Sigmoid colon (tissue), 7 donors: ENCODE measurements around the gene ZNF79. TPM values are rescaled to one million over a fixed set of nuclear protein-coding genes. Genes with fewer than 3 reads are reported as not detected.

Source experiments
- DNase-seq: peaks from one replicate; pipeline ENCODE4 v3.0.0-alpha.2; 2019
- H3K27ac ChIP-seq, 4 donors: fragments of 200-600 bp; sonication (generic); one replicate each; pipeline ENCODE4 v1.5.1; 2016 to 2019; ENCODE audit warnings: mild to moderate bottlenecking in 1 of 4
- H3K27me3 ChIP-seq, 3 donors: fragments of 200-600 bp; sonication (generic); one replicate each; pipeline ENCODE4 v1.5.1; 2019; ENCODE audit warnings: mild to moderate bottlenecking in 1 of 3
- H3K36me3 ChIP-seq, 4 donors: fragments of 200-600 bp; sonication (generic); one replicate each; pipeline ENCODE4 v1.5.1; 2016 to 2019
- H3K4me1 ChIP-seq, 4 donors: fragments of 200-600 bp; sonication (generic); one replicate each; pipeline ENCODE4 v1.5.1; 2017 to 2019
- H3K4me3 ChIP-seq, 4 donors: fragments of 200-600 bp; sonication (generic); one replicate each; pipeline ENCODE4 v1.5.1; 2017 to 2019; ENCODE audit warnings: mild to moderate bottlenecking in 2 of 4, moderate library complexity in 1 of 4
- H3K9me3 ChIP-seq, 4 donors: fragments of 200-600 bp in 3 of 4; sonication (generic) in 3 of 4; one replicate each; pipeline versions ENCODE4 v1.5.1 to v1.6.1; 2013 to 2019
- CTCF ChIP-seq, 4 experiments: fragments of 450-650 bp in 3 of 4; fragments of 200-600 bp in 1 of 4; IDR thresholded peaks; one replicate each; pipeline ENCODE4 v1.5.1; 2016 to 2019; ENCODE audit warnings: antibody characterized with exemption in 4 of 4, mild to moderate bottlenecking in 3 of 4, moderate library complexity in 2 of 4
- EP300 ChIP-seq, 4 donors: sonication (generic); formaldehyde crosslinking; IDR thresholded peaks; one replicate each; pipeline ENCODE4 v1.6.1; 2017; ENCODE audit warnings: antibody characterized with exemption in 4 of 4
- POLR2A ChIP-seq, 2 donors: fragments of 450-650 bp; IDR thresholded peaks; one replicate each; pipeline ENCODE4 v1.6.1; 2016; ENCODE audit warnings: antibody characterized with exemption in 2 of 2, mild to moderate bottlenecking in 2 of 2, moderate library complexity in 2 of 2
- POLR2AphosphoS5 ChIP-seq, 4 donors: sonication (generic); formaldehyde crosslinking; IDR thresholded peaks; one replicate each; pipeline ENCODE4 v1.6.1; 2017; ENCODE audit warnings: antibody characterized with exemption in 4 of 4
- WGBS, 2 donors: extraction: QIAGEN DNeasy Blood & Tissue Kit; methylation state at CpG; one replicate each; pipeline ENCODE4 v1.1.7; 2013; 5-methylcytosine and 5-hydroxymethylcytosine counted together
- intact Hi-C: fragments of 100-400 bp; cut with DNase I; formaldehyde crosslinking; loops from one replicate; pipeline ENCODE4 v1.15.1; 2023
- polyA plus RNA-seq, 3 donors: library from polyadenylated mRNA; stranded (reverse); fragments of 200-250 nt; gene quantifications; one replicate each; pipeline ENCODE4 v1.2.3, GENCODE V29; 2013
- total RNA-seq, 4 donors: library from RNA; depleted of rRNA; stranded (reverse); fragments of >200 nt; gene quantifications; one replicate each; pipeline ENCODE4 v1.1.0, GENCODE V29; 2016
- donor health status: healthy with polysubstance abuse.
- donor health status: Bipolar disorder and iron deficiency.
- donor health status: healthy.

ZNF79 gene
- total and polyA plus RNA-seq, 7 donors, result 0.60 to 14.6 (median 10.9) TPM

GRCh38 chr9:127451608-127451857, 27.4 kb downstream of the ZNF79 start:
- intact Hi-C loops, result loop anchor here (1.0 to 5.0 kb wide), 3 partner anchors 27 to 224 kb away; partner anchors contain the start of genes SLC2A8 and ZNF79
- no peak for DNase-seq
- 0 to 1% methylated on average over 14 of the region's 14 CpGs for WGBS, 2 donors
- TF ChIP-seq EP300 (IDR thresholded peaks at IDR 0.05), result no peak
- no peak for TF ChIP-seq POLR2AphosphoS5 (IDR thresholded peaks at IDR 0.05)
- no peak for TF ChIP-seq CTCF (IDR thresholded peaks at IDR 0.05)
- no peak for TF ChIP-seq POLR2A (IDR thresholded peaks at IDR 0.05)
- peaks cover 17 to 52% (median 37%) of the 10 kb centered on the region in 4 donors for H3K36me3 ChIP-seq
- peaks cover 0 to 70% (median 58%) of the 10 kb centered on the region in 4 donors for H3K4me1 ChIP-seq
- peak overlapping the region; percentile 73 to 87 (median 79) for H3K4me3 ChIP-seq
- H3K27ac ChIP-seq, result peak overlapping the region; percentile 94 to 98 (median 96)
- no peaks in the 10 kb centered on the region for H3K27me3 ChIP-seq
- no peaks in the 10 kb centered on the region for H3K9me3 ChIP-seq

GRCh38 chr9:127451858-127452656, 27.9 kb downstream of the ZNF79 start:
- H3K36me3 ChIP-seq, result peaks cover 18 to 51% (median 36%) of the 10 kb centered on the region in 4 donors

GRCh38 chr9:127452691-127453090, 28.5 kb downstream of the ZNF79 start:
- Histone ChIP-seq H3K27ac (peak overlapping the region; percentile 94 to 98 (median 96)), H3K27me3 (no peaks in the 10 kb centered on the region), H3K9me3 (no peaks in the 10 kb centered on the region), H3K36me3 (peaks cover 15 to 51% (median 36%) of the 10 kb centered on the region in 4 donors), H3K4me1 (peaks cover 0 to 72% (median 58%) of the 10 kb centered on the region in 4 donors), H3K4me3 (peak overlapping the region in 3 of 4 donors; percentile 73 to 87 (median 80))
- intact Hi-C loops, result loop anchor here (5.0 kb wide), 1 partner anchor 225 kb away; no protein-coding TSS in a partner anchor
- TF ChIP-seq POLR2AphosphoS5 (IDR thresholded peaks at IDR 0.05), result peak; percentile 72 to 93 (median 85)
- TF ChIP-seq CTCF (IDR thresholded peaks at IDR 0.05), result no peak
- TF ChIP-seq EP300 (IDR thresholded peaks at IDR 0.05), result peak in 2 of 4 donors; percentile 16 to 71
- TF ChIP-seq POLR2A (IDR thresholded peaks at IDR 0.05), result no peak
- WGBS, 2 donors, result 12 to 43% methylated on average over 4 of the region's 4 CpGs
- DNase-seq, result peak; percentile 94

More at GRCh38 chr9:127451858-127452656, 27.9 kb downstream of the ZNF79 start:
- Histone ChIP-seq H3K4me1 (peaks cover 0 to 72% (median 58%) of the 10 kb centered on the region in 4 donors), H3K27ac (peak overlapping the region; percentile 94 to 98 (median 96)), H3K27me3 (no peaks in the 10 kb centered on the region), H3K9me3 (no peaks in the 10 kb centered on the region), H3K4me3 (peak overlapping the region; percentile 73 to 87 (median 79))
- DNase-seq, result peak; percentile 83
- TF ChIP-seq CTCF (IDR thresholded peaks at IDR 0.05) (no peak), POLR2A (IDR thresholded peaks at IDR 0.05) (no peak), POLR2AphosphoS5 (IDR thresholded peaks at IDR 0.05) (no peak), EP300 (IDR thresholded peaks at IDR 0.05) (peak in 1 of 4 donors; percentile 7)
- WGBS, 2 donors, result 7 to 10% methylated on average over 29 of the region's 29 CpGs
- intact Hi-C loops, result loop anchor here (1.0 to 5.0 kb wide), 3 partner anchors 27 to 225 kb away; partner anchors contain the start of genes SLC2A8 and ZNF79

- Histone ChIP-seq H3K36me3 (peaks cover 10 to 54% (median 31%) of the 10 kb centered on the region in 4 donors), H3K9me3 (no peaks in the 10 kb centered on the region), H3K27ac (peak overlapping the region in 3 of 4 donors; percentile 13 to 98 (median 97)), H3K4me3 (no peak overlapping the region), H3K27me3 (no peaks in the 10 kb centered on the region), H3K4me1 (peaks cover 0 to 59% (median 48%) of the 10 kb centered on the region in 4 donors)
- no peak for DNase-seq
- TF ChIP-seq CTCF (IDR thresholded peaks at IDR 0.05), result peak in 1 of 4 experiments; percentile 21
- TF ChIP-seq POLR2AphosphoS5 (IDR thresholded peaks at IDR 0.05), result no peak
- no peak for TF ChIP-seq EP300 (IDR thresholded peaks at IDR 0.05)
- TF ChIP-seq POLR2A (IDR thresholded peaks at IDR 0.05), result no peak
- 49 to 59% methylated on average over 6 of the region's 6 CpGs for WGBS, 2 donors
- intact Hi-C loops, result no loop called here
Measured at GRCh38 chr9:127455324-127455992, 31.3 kb downstream of the ZNF79 start.
